Thyroid gland (tissue), 4 donors: ENCODE results near the gene PPP1R13B.

Experiments used
- POLR2A ChIP-seq, 2 donors: fragments of 450-650 bp; IDR thresholded peaks; one replicate each; pipeline ENCODE4 v1.6.1; 2017; ENCODE audit warnings: antibody characterized with exemption in 2 of 2, mild to moderate bottlenecking in 2 of 2, moderate library complexity in 1 of 2
- TF ChIP-seq, protein P1 (sequence below), 6 experiments: fragments of 200-600 bp in 3 of 6; fragments of 450-650 bp in 3 of 6; sonication (generic) in 3 of 6; IDR thresholded peaks; one replicate each; pipeline ENCODE4 v1.5.1; 2016 to 2019; ENCODE audit warnings: antibody characterized with exemption in 6 of 6, mild to moderate bottlenecking in 2 of 6, inconsistent platforms in 1 of 6, moderate library complexity in 1 of 6

GRCh38 chr14:103705118-103705503 is 142.3 kb downstream of the PPP1R13B start:
- TF ChIP-seq, protein P1, sequence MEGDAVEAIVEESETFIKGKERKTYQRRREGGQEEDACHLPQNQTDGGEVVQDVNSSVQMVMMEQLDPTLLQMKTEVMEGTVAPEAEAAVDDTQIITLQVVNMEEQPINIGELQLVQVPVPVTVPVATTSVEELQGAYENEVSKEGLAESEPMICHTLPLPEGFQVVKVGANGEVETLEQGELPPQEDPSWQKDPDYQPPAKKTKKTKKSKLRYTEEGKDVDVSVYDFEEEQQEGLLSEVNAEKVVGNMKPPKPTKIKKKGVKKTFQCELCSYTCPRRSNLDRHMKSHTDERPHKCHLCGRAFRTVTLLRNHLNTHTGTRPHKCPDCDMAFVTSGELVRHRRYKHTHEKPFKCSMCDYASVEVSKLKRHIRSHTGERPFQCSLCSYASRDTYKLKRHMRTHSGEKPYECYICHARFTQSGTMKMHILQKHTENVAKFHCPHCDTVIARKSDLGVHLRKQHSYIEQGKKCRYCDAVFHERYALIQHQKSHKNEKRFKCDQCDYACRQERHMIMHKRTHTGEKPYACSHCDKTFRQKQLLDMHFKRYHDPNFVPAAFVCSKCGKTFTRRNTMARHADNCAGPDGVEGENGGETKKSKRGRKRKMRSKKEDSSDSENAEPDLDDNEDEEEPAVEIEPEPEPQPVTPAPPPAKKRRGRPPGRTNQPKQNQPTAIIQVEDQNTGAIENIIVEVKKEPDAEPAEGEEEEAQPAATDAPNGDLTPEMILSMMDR (IDR thresholded peaks at IDR 0.05): no peak
- no peak for TF ChIP-seq POLR2A (IDR thresholded peaks at IDR 0.05)
